ENCODE data around the gene ARHGEF28.

GRCh38 chr5:73917433-73917832, 291.4 kb downstream of the ARHGEF28 start:
- no peak for TF ChIP-seq CTCF (IDR thresholded peaks at IDR 0.05; ENCODE audit: low read depth, low read length)
- no peak for TF ChIP-seq MAX (IDR thresholded peaks at IDR 0.05; ENCODE audit: low read depth, low read length)
- TF ChIP-seq POLR2A (IDR thresholded peaks at IDR 0.05; ENCODE audit: extremely low read depth, insufficient read length): no peak
- TF ChIP-seq MYC (IDR thresholded peaks at IDR 0.05; ENCODE audit: low read depth, low read length): no peak

All from NB4 (cell line).